ENCODE measurements around the gene ZNF286A. TPM values are rescaled to one million over a fixed set of nuclear protein-coding genes. Genes with fewer than 3 reads are reported as not detected.

Gene ZNF286A
- total and polyA plus RNA-seq, 2 of the 13 experiments (the other 11 are each of a cell fraction or from before 2014, with no cell fraction given), result 12.7 to 38.8 TPM

DNA sequence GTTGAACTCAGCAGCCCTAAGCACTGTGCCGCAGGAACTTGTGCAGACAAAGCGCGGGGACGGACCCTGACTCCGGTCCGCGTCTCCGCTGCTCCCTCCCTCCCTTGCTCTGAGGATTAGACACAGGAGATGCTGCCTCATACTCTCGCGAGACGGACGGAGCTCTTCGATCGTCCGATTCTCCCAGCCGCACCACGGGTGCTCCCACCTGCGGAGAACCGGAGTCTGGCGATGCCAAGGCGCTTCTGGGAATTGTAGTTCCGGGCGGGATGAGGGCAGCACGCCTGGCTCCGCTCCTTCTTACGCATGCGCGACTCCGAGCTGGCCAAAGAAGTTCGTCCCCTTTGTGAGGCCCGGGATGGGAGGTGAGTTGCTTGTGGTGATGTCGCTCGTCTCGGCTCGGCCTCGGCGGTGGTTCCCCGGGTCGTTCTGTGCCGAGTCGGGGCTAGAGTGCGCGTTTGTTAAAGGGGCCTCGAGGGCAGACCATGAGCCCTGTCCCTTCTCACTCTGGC lies at the start of gene ZNF286A (continued):
- TF ChIP-seq ETV5 (CRISPR knock-in tag; IDR thresholded peaks at IDR 0.05; ENCODE audit: borderline replicate concordance), result peak; percentile 55; the same call in 1 of the 2 replicates
- peak; percentile 34; the same call in 1 of the 2 replicates for TF ChIP-seq ERF (CRISPR knock-in tag; IDR thresholded peaks at IDR 0.05)
- TF ChIP-seq SIN3A (IDR thresholded peaks at IDR 0.05; ENCODE audit: borderline replicate concordance, low read depth, low read length), result peak; percentile 60; the same call in 1 of the 2 replicates
- TF ChIP-seq, protein P1, sequence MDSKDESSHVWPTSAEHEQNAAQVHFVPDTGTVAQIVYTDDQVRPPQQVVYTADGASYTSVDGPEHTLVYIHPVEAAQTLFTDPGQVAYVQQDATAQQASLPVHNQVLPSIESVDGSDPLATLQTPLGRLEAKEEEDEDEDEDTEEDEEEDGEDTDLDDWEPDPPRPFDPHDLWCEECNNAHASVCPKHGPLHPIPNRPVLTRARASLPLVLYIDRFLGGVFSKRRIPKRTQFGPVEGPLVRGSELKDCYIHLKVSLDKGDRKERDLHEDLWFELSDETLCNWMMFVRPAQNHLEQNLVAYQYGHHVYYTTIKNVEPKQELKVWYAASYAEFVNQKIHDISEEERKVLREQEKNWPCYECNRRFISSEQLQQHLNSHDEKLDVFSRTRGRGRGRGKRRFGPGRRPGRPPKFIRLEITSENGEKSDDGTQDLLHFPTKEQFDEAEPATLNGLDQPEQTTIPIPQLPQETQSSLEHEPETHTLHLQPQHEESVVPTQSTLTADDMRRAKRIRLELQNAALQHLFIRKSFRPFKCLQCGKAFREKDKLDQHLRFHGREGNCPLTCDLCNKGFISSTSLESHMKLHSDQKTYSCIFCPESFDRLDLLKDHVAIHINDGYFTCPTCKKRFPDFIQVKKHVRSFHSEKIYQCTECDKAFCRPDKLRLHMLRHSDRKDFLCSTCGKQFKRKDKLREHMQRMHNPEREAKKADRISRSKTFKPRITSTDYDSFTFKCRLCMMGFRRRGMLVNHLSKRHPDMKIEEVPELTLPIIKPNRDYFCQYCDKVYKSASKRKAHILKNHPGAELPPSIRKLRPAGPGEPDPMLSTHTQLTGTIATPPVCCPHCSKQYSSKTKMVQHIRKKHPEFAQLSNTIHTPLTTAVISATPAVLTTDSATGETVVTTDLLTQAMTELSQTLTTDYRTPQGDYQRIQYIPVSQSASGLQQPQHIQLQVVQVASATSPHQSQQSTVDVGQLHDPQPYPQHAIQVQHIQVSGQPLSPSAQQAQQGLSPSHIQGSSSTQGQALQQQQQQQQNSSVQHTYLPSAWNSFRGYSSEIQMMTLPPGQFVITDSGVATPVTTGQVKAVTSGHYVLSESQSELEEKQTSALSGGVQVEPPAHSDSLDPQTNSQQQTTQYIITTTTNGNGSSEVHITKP (CRISPR knock-in tag; IDR thresholded peaks at IDR 0.05; ENCODE audit: low read depth), result peak; percentile 86
- TF ChIP-seq, protein P2, sequence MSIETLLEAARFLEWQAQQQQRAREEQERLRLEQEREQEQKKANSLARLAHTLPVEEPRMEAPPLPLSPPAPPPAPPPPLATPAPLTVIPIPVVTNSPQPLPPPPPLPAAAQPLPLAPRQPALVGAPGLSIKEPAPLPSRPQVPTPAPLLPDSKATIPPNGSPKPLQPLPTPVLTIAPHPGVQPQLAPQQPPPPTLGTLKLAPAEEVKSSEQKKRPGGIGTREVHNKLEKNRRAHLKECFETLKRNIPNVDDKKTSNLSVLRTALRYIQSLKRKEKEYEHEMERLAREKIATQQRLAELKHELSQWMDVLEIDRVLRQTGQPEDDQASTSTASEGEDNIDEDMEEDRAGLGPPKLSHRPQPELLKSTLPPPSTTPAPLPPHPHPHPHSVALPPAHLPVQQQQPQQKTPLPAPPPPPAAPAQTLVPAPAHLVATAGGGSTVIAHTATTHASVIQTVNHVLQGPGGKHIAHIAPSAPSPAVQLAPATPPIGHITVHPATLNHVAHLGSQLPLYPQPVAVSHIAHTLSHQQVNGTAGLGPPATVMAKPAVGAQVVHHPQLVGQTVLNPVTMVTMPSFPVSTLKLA (IDR thresholded peaks at IDR 0.05), result peak; percentile 51; the same call in 1 of the 2 replicates
- TF ChIP-seq CBFB (CRISPR knock-in tag; IDR thresholded peaks at IDR 0.05), result peak; percentile 60; the same call in 1 of the 2 replicates
- TF ChIP-seq MXI1 (IDR thresholded peaks at IDR 0.05; ENCODE audit: borderline replicate concordance, low read depth, low read length), result peak; percentile 50; the same call in 1 of the 3 replicates
- peak; percentile 72 for TF ChIP-seq SAP130 (CRISPR knock-in tag; IDR thresholded peaks at IDR 0.05; ENCODE audit: low read depth)
- TF ChIP-seq KDM2A (CRISPR knock-in tag; IDR thresholded peaks at IDR 0.05; ENCODE audit: borderline replicate concordance, low read depth), result peak; percentile 13; the same call in 1 of the 2 replicates
- TF ChIP-seq, protein P3, sequence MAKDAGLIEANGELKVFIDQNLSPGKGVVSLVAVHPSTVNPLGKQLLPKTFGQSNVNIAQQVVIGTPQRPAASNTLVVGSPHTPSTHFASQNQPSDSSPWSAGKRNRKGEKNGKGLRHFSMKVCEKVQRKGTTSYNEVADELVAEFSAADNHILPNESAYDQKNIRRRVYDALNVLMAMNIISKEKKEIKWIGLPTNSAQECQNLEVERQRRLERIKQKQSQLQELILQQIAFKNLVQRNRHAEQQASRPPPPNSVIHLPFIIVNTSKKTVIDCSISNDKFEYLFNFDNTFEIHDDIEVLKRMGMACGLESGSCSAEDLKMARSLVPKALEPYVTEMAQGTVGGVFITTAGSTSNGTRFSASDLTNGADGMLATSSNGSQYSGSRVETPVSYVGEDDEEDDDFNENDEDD (CRISPR knock-in tag; IDR thresholded peaks at IDR 0.05; ENCODE audit: borderline replicate concordance), result peak; percentile 30; the same call in 1 of the 2 replicates
- TF ChIP-seq FOSL2 (CRISPR knock-in tag; IDR thresholded peaks at IDR 0.05), result peak; percentile 38; the same call in 1 of the 2 replicates
- peak; percentile 81 for TF ChIP-seq YEATS2 (CRISPR knock-in tag; IDR thresholded peaks at IDR 0.05; ENCODE audit: borderline replicate concordance)
- TF ChIP-seq, protein P4, sequence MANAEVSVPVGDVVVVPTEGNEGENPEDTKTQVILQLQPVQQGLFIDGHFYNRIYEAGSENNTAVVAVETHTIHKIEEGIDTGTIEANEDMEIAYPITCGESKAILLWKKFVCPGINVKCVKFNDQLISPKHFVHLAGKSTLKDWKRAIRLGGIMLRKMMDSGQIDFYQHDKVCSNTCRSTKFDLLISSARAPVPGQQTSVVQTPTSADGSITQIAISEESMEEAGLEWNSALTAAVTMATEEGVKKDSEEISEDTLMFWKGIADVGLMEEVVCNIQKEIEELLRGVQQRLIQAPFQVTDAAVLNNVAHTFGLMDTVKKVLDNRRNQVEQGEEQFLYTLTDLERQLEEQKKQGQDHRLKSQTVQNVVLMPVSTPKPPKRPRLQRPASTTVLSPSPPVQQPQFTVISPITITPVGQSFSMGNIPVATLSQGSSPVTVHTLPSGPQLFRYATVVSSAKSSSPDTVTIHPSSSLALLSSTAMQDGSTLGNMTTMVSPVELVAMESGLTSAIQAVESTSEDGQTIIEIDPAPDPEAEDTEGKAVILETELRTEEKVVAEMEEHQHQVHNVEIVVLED (CRISPR knock-in tag; IDR thresholded peaks at IDR 0.05; ENCODE audit: borderline replicate concordance), result peak; percentile 76; the same call in 1 of the 2 replicates
- peak; percentile 51; the same call in 1 of the 2 replicates for TF ChIP-seq TAF1 (CRISPR knock-in tag; IDR thresholded peaks at IDR 0.05)
- TF ChIP-seq, protein P5, sequence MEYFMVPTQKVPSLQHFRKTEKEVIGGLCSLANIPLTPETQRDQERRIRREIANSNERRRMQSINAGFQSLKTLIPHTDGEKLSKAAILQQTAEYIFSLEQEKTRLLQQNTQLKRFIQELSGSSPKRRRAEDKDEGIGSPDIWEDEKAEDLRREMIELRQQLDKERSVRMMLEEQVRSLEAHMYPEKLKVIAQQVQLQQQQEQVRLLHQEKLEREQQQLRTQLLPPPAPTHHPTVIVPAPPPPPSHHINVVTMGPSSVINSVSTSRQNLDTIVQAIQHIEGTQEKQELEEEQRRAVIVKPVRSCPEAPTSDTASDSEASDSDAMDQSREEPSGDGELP (IDR thresholded peaks at IDR 0.05; ENCODE audit: borderline replicate concordance, low read depth), result peak; percentile 60; the same call in 1 of the 2 replicates
- TF ChIP-seq SALL1 (CRISPR knock-in tag; IDR thresholded peaks at IDR 0.05), result peak; percentile 29; the same call in 1 of the 2 replicates
- TF ChIP-seq, protein P6, sequence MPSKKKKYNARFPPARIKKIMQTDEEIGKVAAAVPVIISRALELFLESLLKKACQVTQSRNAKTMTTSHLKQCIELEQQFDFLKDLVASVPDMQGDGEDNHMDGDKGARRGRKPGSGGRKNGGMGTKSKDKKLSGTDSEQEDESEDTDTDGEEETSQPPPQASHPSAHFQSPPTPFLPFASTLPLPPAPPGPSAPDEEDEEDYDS (CRISPR knock-in tag; IDR thresholded peaks at IDR 0.05), result peak; percentile 83
- peak; percentile 72 for TF ChIP-seq SPEN (CRISPR knock-in tag; IDR thresholded peaks at IDR 0.05; ENCODE audit: low read depth)
- peak; percentile 60; the same call in 1 of the 2 replicates for TF ChIP-seq SMAD3 (CRISPR knock-in tag; IDR thresholded peaks at IDR 0.05)

All from HepG2 (cell line).